Right kidney (tissue), 9 donors: ENCODE data around the gene SLCO4C1.
"Not testable (repeated sequence)": the region's sequence is repeated elsewhere in the genome, so short reads cannot be mapped to it uniquely, and the experiment has no call there.

Experiments
- DNase-seq: peaks from one replicate; pipeline ENCODE4 v3.0.0-alpha.2; 2016
- long read RNA-seq, 8 donors: transcript quantifications; one replicate each; lab custom pipeline, GENCODE V29; 2026

The SLCO4C1 gene
- long read RNA-seq, donor 1, full-length matches to known transcripts = 6 of 6 reads
- long read RNA-seq, donor 1, partial matches to known transcripts = 0 of 6 reads
- long read RNA-seq, donor 1, other reads (novel, unspliced or antisense) = 0 of 6 reads
- long read RNA-seq, donor 2, full-length matches to known transcripts = 2 of 2 reads
- long read RNA-seq, donor 2, partial matches to known transcripts = 0 of 2 reads
- long read RNA-seq, donor 2, other reads (novel, unspliced or antisense) = 0 of 2 reads
- long read RNA-seq, donor 3, full-length matches to known transcripts = 3 of 3 reads
- long read RNA-seq, donor 3, partial matches to known transcripts = 0 of 3 reads
- long read RNA-seq, donor 3, other reads (novel, unspliced or antisense) = 0 of 3 reads
- long read RNA-seq, donor 4, full-length matches to known transcripts = 3 of 3 reads
- long read RNA-seq, donor 4, partial matches to known transcripts = 0 of 3 reads
- long read RNA-seq, donor 4, other reads (novel, unspliced or antisense) = 0 of 3 reads
- long read RNA-seq, donor 5, full-length matches to known transcripts = 2 of 2 reads
- long read RNA-seq, donor 5, partial matches to known transcripts = 0 of 2 reads
- long read RNA-seq, donor 5, other reads (novel, unspliced or antisense) = 0 of 2 reads
- long read RNA-seq, donor 6, full-length matches to known transcripts = 3 of 3 reads
- long read RNA-seq, donor 6, partial matches to known transcripts = 0 of 3 reads
- long read RNA-seq, donor 6, other reads (novel, unspliced or antisense) = 0 of 3 reads
- long read RNA-seq, donor 7, full-length matches to known transcripts = 4 of 4 reads
- long read RNA-seq, donor 7, partial matches to known transcripts = 0 of 4 reads
- long read RNA-seq, donor 7, other reads (novel, unspliced or antisense) = 0 of 4 reads
- long read RNA-seq, donor 8, full-length matches to known transcripts = 1 of 1 reads
- long read RNA-seq, donor 8, partial matches to known transcripts = 0 of 1 reads
- long read RNA-seq, donor 8, other reads (novel, unspliced or antisense) = 0 of 1 reads

DNA sequence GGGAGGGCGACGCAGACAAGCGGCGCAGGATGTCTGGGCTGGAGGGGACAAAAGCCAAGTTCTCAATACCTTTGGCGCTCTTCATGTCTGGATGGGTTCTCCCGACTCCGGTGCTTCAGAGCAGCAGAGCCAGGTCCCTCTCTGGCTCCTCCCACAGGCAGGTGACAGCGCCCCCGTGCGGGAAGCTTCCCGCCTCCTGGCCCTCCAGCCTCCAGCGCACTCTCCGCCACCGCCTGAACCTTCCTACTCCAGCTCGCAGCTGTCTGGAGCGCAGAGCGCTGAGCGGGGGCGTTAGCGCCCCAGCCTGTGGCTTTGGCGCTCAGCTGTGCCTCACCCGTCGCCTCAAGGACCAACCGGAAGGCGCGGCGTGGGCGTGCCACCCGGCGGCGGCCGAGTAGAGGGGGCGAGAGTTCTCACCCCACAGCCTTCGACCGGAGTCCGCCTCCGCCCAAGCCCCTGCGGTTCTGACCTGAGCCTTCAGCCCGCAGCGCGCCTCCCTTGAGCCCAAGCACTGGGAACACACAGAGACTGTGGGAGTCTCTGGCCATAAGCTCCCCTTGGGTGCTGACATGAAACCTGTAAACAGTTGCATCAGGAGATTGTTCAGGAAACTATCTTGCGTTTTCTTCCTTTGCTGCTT is at the start of gene SLCO4C1:
Gene SLCO4C1 (minus strand): TSS at position 107 of the 640 bp plus-strand sequence. CDS start 22 bp downstream, at position 85.
- peak; percentile 83 for DNase-seq

DNA sequence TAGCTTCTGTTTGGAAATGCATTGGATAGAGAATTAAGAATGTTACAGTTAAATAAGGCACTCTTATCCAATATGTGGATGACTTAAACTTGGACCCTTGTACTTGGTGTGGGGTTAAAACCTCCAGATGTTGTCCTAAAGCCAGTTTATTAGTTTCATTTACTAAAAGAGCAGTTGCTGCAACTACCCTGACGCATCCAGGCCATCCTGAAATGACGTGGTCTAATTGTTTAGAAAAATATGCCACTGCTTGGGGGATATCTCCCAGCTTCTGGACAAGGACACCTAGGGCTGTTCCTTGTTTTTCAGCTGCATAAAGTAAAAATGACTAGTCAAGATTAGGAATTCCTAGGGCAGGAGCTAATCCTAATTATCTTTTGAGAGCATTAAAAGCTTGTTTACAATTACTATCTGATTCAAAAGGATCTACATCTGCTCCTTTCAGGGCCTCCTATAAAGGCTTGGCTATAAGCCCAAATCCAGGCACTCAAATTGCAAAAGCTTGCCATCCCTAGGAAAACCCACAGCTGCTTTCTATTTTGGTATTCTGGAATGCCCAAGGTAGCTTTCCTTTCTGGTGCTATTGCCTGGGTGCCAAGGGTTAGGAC is 45.7 kb upstream of the SLCO4C1 start:
- DNase-seq = no peak

- DNase-seq = no peak
Observed at GRCh38 chr5:102324714-102325113, 28.6 kb upstream of the SLCO4C1 start.

GRCh38 chr5:102318801-102319200 is 22.7 kb upstream of the SLCO4C1 start:
- not testable (repeated sequence) for DNase-seq

DNA sequence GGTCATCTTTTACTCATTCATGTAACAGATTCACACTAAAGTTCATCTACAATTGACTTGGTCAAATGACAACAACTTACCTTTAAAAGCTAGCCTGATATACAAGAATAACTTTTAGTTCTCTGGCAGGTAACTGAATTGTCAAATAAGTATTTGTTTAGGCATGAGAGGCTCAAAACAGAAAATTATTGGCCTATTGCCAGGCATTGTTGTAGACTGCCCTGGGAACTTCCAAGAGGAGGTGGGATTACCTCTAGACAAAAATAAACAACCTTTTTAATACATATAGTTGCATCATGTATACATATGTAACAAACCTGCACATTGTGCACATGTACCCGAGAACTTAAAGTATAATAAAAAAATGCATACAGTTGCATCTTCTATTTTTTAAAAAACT is 18.2 kb upstream of the SLCO4C1 start:
- no peak for DNase-seq

- DNase-seq = no peak
Observed at GRCh38 chr5:102313912-102314311, 17.8 kb upstream of the SLCO4C1 start.

- no peak for DNase-seq
Observed at GRCh38 chr5:102312586-102313370, 16.7 kb upstream of the SLCO4C1 start.

- no peak for DNase-seq
Observed at GRCh38 chr5:102309586-102309985, 13.5 kb upstream of the SLCO4C1 start.

DNA sequence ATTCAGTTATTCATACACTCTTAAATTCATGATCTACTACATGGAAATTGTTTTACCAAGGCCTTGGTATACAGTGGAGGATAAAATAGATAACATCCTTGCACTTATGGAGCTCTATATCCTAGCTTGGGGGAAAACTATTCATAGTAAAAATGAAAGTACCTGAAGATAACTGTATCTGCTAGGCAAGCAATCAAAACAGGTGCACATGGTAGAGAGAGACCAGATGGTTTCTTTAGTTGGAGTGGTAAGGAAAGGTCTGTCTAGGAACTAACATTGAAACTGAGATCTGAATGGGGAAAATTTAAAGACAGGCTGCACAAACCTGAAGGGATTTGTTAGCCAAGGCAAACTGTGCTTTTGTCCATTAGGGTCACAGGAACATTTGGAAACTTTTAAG is 11.1 kb upstream of the SLCO4C1 start:
- DNase-seq = no peak

- no peak for DNase-seq
Observed at GRCh38 chr5:102306121-102306520, 10.0 kb upstream of the SLCO4C1 start.

DNA sequence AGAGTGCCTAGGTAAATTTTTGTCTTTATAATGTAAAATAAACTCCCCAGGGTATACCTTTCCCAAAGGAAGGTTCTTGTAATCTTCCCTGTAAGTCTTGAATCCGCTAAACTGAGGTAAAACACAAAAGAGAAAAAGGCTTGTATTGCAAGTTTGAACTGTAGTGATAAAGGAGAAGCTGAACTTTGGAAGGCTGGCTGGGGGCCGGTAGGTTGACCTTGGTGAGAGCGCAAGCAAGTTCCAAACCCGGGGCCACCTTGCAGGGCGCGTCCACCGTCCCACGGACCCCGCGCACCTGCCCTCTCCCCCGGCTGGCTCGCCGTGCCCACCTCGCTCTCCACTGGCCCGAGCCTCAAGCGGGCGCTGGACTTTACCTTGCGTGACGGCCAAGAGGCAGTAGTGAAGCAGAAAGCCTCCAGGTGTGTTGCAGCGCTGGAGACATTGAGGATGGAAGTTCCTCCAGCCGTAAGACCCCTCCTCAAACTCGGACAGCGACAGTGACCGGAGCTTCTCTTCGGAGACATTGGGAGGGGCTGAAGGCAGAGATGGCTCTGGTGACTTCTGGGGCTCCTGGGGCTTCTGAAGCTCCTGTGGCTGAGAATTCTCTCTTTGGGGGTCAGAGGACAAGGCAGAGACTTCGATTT is 428 bp downstream of the SLCO4C1 start:
- no peak for DNase-seq

DNA sequence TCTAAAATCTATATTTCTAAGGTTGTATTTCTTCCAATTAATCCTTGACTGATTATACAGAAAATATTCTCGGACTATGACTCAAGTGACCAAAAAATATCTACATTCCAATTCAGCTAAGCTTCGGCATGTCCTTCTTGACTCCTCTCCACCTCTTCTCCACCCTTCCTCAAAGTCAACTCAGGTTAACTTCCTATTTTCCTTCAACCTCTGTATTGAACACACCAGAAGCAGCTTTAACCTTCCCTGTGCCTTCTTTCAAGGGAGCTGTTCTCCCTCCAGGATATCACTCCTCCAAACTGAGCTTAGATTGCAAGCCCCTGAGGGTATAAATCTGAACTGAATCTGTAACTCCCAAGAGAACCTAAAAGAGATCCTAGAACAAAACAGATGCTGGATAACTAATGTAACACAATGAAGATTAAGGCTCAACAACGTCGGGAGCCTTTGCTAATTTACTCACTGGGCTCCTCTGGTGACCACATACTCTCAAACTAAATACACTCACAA is 1.1 kb downstream of the SLCO4C1 start:
- DNase-seq = no peak

GRCh38 chr5:102290004-102290403 is 6.1 kb downstream of the SLCO4C1 start:
- no peak for DNase-seq

DNA sequence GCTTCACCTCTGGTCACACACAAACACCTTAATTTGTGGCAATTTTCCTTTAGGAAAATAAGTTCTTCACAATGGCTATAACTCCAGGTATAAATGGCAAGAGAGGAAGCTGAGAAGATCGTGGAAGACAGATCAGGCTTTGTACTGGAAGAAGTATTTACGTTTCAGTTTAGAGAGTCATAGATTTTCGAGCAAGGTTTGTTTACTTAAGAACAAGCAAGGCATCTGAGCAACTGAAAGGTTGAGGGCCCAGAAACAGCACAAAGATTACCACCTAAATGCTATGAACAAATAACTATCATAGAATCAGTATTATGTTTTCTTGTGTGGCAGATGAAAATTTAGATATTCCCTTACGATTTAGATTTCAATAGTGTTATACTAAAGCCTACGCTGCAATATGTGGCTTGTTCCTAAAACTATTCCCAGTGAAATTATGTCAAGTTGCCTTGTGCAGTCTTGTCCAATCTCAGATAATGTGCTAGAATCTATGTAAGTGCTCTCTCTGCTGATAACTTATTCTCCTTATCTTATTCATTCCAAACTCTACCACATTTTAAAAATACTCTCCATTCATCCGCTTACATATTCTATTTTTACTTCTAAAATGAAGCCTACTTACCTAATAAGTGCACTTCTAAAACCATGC is 6.7 kb downstream of the SLCO4C1 start:
- DNase-seq = no peak

- no peak for DNase-seq
Observed at GRCh38 chr5:102288630-102289029, 7.5 kb downstream of the SLCO4C1 start.

DNA sequence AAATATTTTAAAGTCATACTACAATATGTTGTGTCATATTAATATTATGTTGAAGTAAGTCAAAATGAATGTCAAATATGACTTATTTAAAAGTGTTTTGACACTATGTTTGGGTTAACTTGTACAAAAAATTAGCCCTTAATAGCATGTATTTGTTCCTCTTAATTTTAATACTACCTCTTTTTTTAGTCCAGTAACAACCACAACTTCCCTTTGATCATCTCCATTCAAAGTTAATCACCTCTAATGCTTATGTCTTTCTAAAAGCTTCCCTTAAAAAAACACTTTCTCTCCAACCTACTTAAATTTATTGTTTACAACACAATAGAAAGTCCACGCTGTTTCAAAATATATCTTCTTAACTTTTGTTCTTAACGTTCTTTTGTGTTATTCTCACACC is 9.6 kb downstream of the SLCO4C1 start:
- DNase-seq = no peak

DNA sequence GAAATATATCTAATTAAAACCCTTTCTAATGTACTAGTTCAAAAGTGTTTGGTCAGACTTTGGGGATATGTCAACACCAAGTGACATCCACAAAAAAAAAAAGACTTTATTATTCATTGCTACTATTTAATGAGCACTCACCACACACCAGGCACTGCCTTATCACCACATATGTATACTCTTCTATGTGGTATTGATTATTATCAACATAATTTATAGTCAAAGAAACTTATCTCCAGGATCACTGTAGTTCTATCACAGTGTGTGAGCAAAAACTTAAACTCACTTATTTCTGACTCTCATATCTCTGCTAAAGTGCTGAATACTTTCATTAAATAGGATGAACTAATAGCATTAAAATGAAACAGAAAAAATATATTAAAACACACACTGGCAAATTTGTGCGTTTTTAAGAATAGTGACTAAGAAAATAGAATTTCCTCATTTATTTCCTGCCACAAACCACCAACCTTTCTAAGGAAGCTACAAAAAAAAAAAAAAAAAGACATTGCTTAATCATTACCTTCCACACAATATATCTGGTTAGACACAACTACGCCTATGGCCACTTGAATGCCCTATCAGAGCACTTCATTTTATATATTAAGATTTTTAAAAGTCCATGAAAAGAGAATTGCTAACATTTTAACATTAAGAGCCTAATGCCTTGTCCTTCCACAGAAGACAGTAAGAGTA is 12.8 kb downstream of the SLCO4C1 start:
- no peak for DNase-seq

DNA sequence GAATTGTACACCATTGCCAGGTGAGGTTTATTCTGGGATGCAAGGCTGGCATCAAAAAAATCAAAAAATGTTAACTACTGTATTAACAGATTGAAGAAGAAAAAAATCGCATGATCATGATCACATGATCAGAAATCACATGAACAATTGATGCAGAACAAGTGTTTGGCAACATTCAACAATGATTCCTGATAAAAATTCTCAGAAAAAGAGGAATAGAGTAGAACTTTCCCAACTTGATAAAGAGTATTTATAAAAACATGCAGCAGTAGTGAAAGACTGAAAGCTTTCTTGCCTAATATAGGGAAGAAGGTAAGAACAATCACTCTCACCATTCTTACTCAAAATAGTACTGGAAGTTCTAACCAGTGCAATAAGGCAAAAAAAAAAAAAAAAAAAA is 16.4 kb downstream of the SLCO4C1 start:
- no peak for DNase-seq

DNA sequence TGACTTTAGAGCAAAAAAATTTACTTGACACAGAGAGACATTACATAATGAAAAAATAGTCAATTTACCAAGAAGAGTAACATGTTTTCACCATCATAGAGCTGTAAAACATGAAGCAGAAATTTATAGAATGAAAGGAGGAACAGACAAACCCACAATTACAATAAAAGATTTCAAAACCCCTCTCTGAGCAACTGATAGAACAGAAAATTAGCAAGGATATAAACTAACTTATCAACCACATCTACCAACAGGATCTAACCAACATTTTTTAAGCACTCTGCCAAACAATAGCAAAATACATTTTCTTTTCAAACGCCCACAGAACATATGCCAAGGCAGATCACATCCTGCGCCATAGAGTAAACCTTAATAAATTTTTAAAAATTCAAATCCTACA is 17.9 kb downstream of the SLCO4C1 start:
- no peak for DNase-seq
